GM19043 (cell line): ENCODE measurements around the gene PSMD8.
"Not testable (repeated sequence)": the region's sequence is repeated elsewhere in the genome, so short reads cannot be mapped to it uniquely, and the experiment has no call there.

ENCODE experiments used
- ATAC-seq: cut with Tn5 transposase; IDR thresholded peaks from one replicate; pipeline ENCODE4 v1.9.1; 2021; ENCODE audit warnings: low read depth; ENCODE audit not compliant: unreplicated experiment

Gene PSMD8

GRCh38 chr19:38409631-38410133 lies 35.3 kb downstream of the PSMD8 start:
- no peak for ATAC-seq

GRCh38 chr19:38410407-38410806 lies 36.0 kb downstream of the PSMD8 start:
- ATAC-seq, result not testable (repeated sequence)

DNA sequence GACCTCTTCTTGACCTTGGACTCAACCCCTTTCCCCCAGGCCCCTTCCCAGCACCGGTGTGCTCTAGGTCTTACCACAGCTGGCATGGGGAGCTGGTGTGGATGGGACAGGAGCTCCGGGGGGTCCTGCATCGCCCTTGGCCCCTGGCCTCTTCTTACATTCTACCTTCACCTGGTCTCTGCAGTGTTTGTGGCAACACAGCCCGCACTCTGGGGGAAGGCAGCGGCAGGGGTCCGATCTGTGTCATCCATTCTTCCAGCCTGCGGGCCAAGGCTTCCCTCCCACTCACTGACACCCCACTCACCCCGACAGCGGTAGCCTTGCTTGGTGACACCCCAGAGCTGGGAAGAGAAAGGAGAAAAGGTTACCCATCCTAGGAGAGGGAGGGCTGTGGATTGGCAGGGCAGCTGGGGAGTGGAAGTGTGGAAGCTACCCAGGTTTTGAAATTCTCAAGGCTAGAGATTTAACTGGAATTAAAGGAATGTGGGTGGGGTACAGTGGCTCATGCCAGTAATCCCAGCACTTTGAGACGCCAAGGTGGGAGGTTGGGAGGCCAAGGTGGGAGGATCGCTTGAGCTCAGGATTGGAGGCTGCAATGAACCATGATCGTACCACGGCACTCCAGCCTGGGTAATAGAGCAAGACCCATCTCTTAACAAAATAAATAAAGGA lies 36.8 kb downstream of the PSMD8 start:
- no peak for ATAC-seq

DNA sequence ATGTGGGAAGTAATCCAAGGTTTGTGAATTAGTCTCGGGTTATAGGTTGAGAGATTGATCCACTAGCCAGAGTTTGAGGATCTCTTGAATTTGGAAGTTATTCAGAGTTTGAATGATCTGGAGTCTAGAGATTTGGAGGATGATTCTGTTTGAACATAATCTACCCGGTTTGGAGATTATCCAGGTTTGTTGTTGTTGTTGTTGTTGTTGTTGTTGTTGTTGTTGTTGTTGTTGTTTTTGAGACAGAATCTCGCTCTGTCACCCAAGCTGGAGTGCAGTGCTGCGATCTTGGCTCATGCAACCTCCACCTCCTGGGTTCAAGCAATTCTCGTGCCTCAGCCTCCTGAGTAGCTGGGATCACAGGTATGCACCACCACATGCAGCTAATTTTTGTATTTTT lies 37.5 kb downstream of the PSMD8 start:
- not testable (repeated sequence) for ATAC-seq

GRCh38 chr19:38412491-38412890 lies 38.1 kb downstream of the PSMD8 start:
- no peak for ATAC-seq

DNA sequence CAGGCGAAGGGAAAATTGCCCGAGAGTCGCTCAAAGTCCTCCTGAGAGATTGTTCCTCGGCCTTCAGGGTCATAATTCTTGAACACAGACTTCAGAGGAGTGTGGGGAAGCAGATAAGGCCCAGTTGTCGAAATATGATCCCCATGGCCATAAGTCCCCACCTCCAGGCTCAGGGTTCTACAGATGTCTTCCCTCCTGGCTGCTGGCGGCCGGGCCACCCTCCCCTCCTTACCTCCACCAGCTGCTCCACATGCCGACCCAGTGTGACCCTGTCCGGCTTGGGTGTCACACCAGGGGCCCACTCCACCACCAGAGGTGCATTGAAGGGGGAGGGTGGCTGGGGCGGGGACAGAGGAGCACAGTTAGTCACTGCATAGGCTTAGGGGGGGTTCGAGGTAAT lies 38.6 kb downstream of the PSMD8 start:
- no peak for ATAC-seq

GRCh38 chr19:38413416-38413815 lies 39.0 kb downstream of the PSMD8 start:
- ATAC-seq, result no peak

GRCh38 chr19:38417146-38417543 lies 42.8 kb downstream of the PSMD8 start:
- ATAC-seq, result no peak

GRCh38 chr19:38417544-38418506 lies 43.5 kb downstream of the PSMD8 start:
- no peak for ATAC-seq

DNA sequence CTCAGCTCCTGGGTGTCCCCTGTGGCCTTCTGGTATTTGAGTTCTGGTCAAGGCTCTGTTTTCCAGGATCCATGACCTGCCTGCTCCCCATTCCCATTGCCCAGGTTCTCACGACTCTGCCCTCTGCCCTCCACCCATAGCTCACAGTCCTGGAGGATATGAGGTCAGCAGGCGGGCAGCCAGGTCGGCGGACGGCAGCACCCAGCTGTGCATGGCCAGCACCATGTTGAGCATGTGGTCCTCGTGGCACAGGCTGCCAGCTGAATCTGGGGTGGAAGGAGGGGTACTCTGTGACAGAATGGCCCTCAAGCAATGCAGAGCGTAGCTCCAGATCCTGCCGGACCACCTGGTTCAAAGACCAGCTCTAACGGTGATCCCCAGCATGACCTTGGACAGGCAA lies 46.6 kb downstream of the PSMD8 start:
- ATAC-seq, result no peak

DNA sequence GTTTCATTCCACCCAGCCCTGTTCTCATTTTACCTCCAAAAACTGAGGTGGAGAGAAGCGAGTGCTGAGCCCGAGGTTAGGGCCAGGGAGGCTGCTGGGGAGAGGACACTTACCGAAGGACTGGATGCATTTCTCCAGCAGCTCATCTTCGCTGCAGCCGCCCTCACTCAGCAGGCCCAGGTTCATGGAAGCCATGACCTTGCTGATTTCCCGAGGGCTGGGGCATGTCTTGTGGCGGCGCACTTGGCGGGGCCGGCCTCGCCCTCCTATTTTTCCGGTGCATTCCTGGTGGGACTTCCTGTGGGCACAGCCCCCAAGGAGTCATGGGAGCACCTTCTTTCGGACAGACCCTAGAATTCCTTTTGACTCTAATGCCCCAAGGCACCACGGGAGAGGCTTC lies 47.5 kb downstream of the PSMD8 start:
- ATAC-seq, result no peak

DNA sequence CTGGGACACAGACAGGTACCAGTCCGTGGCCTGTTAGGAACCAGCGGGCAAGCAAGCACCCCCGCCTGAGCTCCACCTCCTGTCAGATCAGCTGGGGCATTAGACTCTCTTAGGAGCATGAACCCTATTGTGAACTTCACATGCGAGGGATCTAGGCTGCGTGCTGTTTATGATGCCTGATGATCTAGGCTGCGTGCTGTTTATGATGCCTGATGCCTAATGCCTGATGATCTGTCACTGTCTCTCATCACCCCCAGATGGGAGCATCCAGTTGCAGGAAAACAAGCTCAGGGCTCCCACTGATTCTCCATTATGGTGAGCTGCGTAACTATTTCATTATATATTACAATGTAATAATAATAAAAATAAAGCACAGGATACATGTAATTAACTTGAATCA lies 48.1 kb downstream of the PSMD8 start:
- no peak for ATAC-seq

DNA sequence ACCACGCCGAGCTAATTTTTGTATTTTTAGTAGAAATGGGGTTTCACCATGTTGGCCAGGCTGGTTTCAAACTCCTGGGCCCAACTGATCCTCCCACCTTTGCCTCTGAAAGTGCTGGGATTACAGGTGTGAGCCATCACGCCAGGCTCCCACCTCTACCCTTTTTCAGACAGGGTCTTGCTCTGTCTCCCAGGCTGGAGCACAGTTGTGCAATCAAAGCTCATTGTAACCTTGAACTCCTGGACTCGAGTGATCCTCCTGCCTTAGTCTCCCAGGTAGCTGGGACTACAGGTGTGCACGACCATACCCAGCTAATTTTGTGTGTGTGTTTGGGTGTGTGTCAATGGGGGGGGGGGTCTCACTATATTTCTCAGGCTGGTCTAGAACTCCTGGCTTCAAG lies 49.9 kb downstream of the PSMD8 start:
- ATAC-seq, result no peak

GRCh38 chr19:38425222-38425809 lies 50.9 kb downstream of the PSMD8 start:
- ATAC-seq, result no peak

- ATAC-seq, result no peak
These were observed 51.6 kb downstream of the PSMD8 start, which contains the start of gene RASGRP4 for GRCh38 chr19:38425810-38426466. Gene RASGRP4, minus strand, starts transcription at chr19:38426219. Its CDS starts 128 bp downstream, at chr19:38426091.

DNA sequence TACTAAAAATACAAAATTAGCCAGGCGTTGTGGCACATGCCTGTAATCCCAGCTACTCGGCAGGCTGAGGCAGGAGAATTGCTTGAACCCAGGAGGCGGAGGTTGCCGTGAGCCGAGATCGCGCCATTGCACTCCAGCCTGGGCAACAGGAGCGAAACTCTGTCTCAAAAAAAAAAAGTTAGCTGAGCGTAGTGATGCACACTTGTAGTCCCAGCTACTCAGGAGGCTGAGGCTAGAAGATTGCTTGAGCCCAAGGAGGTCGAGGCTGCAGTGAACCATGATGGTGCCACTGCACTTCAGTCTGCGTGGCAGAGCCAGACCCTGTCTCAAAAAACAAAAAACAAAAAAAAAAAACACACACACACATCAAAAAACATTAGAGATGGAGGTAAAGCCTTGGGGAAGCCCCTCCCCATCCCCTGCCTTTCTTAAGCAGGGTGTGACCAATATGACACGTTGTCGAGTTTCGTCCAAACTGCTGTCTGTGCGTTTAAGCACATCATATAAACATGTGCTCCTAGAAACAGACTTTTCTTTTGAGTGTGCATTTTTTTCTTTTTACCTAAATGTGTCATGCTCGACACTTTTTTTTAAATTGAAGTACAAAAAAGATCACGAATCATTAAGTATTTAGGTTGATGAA lies 52.8 kb downstream of the PSMD8 start:
- not testable (repeated sequence) for ATAC-seq

DNA sequence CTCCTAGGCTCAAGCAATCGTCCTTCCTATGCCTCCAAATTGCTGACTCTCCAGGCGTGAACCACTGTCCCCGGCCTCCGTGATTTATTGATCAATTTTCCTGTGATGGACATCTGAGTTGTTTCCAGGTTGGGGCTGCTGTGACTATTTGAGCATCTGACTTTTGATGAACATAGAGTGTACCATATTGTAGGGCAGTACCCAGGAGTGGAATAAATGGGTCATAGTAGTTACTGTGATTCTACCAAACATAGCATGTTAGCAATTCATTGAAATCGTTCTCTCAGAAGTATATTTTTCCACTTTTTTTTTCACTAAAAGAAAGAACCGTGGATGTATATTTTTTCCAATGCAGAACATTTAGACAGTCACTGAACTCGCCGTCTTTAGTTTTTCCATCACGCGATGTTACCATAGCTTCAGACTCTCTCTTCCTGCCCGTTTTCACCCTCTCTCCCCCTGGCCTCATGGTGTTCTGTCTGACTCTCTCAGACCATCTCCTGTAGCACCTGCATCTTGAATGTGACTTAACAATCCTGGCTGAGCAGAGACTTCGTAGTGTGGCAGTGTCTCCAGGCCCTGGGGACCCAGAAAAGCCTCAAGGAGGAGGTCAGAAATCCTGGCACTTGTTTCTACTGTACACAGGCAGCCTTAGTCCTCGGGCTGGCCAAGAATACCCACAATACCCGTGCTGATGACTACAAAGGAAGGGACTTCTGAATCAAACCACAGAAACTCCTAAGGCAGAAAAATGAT lies 54.9 kb downstream of the PSMD8 start:
- ATAC-seq, result no peak

DNA sequence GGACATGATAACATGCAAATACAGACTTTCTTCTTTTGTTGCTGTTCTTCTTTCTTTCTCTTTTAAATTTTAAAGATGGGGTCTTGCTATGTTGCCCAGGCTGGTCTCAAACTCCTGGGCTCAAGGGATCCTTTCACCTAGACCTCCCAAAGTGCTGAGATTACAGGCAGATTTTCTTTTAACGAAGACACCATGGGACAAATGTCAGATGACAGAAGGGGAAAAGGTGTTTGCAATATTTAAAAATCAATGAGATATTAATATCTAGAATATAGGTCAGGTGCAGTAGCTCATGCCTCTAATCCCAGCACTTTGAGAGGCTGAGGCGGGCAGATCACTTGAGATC lies 55.4 kb downstream of the PSMD8 start:
- ATAC-seq, result no peak

DNA sequence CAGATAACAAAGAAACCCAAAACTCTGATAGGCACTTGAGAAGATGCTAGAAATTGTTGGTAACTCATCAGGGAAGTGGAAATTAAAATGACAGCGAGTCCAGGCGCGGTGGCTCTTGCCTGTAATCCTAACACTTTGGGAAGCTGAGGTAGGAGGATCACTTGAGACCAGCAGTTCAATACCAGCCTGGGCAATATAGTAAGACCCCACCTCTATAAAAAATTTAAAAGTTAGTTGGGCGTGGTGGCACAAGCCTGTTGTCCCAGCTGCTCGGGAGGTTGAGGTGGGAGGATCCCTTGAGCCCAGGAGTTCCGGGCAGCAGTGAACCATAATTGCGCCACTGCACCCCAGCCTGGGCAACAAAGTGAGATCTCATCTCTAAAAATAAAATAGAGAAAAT lies 56.6 kb downstream of the PSMD8 start:
- no peak for ATAC-seq
